GM21528 (cell line): Measurements from ENCODE around the gene IVD.

ENCODE experiments used
- ATAC-seq: cut with Tn5 transposase; IDR thresholded peaks from one replicate; pipeline ENCODE4 v1.9.1; 2021; ENCODE audit warnings: mild to moderate bottlenecking, moderate library complexity; ENCODE audit not compliant: unreplicated experiment, low FRiP score

IVD gene

GRCh38 chr15:40372981-40373380 is 32.6 kb upstream of the IVD start:
- no peak for ATAC-seq

GRCh38 chr15:40377606-40378005 is 28.0 kb upstream of the IVD start:
- ATAC-seq, result no peak

DNA sequence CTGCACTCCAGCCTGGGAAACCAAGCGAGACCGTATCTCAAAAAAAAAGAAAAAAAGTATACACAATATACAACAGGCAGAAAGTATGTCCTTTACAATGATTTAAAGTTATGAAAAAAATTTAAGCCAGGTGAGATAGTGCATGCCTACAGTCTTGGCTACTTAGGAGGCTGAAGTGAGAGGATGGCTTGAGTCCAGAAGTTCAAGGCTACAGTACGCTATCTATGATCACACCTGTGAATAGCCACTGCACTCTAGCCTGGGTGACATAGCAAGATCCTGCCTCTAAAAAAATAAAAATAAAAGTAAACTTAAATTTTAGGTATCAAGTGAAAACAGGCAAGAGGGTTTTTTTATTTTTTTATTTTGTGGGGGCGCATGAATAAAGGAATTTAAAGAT is 26.2 kb upstream of the IVD start:
- no peak for ATAC-seq

DNA sequence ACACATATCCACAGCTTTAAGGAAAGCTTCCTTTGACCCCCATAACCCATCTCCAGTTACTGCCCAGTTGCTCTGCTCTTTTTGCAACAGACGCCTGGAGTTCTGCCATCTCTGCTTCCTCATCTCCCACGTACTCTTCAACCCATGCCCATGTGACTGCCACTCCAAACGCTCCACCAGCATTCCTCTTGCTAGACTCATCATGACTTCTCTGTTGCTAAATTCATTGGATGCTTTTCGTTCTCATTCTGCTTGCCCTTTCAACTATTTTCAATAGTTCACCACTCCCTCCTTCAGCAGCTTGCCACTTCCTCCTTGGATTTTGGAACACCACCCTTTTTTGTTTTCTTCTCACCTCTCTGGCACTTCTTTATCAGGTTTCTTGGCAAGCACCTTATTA is 25.7 kb upstream of the IVD start:
- ATAC-seq, result no peak

DNA sequence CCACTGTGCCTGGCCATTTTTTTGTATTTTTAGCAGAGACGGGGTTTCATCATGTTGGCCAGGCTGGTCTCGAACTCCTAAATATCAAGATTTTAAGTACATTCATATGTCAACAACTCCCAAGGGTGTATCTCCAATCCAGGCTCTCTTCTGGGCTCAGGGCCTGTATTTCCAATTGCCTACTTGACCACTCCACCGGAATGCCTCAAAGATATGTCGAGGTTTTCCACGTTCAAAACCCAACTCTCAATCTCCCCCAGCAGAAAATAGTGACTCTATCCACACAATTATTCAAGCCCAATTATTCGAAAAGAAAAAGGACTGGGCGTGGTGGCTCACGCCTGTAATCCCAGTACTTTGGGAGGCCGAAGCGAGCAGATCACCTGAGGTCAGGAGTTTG is 25.0 kb upstream of the IVD start:
- no peak for ATAC-seq

- no peak for ATAC-seq
These were observed 23.6 kb upstream of the IVD start for GRCh38 chr15:40381818-40382529.

DNA sequence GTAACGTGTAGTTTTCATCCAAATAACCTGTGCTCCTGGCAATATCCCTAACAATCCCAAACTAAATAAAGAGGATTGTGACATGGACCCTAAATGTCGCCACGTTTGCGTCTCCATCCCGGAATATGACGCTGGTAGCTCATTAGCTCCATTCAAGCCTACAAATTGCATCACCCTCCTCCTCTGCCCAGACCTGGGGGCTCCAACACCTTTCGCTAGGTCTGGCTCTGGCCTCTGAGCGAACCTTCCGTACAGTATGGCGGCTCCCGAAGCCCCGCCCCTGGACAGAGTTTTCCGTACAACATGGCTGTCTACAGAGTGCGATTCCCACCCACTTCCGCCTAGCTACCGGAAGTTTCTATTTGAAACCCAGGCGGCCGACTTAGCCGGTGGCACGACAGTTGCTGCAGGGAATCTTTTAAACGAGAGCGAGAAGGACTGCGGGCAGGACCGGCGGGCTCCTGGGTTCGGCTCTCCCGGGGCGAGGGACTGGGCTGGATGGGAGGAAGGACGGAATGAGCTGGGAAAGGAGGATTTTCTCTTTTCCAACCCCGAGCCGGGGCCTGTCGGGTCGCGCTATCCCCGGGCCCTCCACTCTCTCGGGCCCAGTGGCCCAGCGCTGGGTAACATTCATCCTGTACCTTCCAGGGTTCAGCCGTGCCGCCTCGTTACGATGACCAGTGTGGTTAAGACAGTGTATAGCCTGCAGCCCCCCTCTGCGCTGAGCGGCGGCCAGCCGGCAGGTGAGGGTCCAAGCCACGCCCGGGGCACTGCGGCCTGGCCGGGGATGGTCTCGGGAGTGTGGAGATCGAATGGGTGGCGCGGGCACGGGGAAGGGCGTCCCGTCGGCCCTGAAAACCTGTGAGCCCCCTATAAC is 22.8 kb upstream of the IVD start, which contains the start of gene KNSTRN:
Gene KNSTRN, plus strand, starts transcription at position 142 of the 877 bp plus-strand sequence. Its CDS starts 115 bp downstream, at position 257.
- peak; percentile 91 for ATAC-seq

- no peak for ATAC-seq
These were observed 19.1 kb upstream of the IVD start for GRCh38 chr15:40386480-40386879.

- ATAC-seq, result no peak
These were observed 16.4 kb upstream of the IVD start for GRCh38 chr15:40388941-40389823.

- ATAC-seq, result no peak
These were observed 15.6 kb upstream of the IVD start for GRCh38 chr15:40389824-40390595.

- no peak for ATAC-seq
These were observed 12.3 kb upstream of the IVD start for GRCh38 chr15:40392986-40393948.

DNA sequence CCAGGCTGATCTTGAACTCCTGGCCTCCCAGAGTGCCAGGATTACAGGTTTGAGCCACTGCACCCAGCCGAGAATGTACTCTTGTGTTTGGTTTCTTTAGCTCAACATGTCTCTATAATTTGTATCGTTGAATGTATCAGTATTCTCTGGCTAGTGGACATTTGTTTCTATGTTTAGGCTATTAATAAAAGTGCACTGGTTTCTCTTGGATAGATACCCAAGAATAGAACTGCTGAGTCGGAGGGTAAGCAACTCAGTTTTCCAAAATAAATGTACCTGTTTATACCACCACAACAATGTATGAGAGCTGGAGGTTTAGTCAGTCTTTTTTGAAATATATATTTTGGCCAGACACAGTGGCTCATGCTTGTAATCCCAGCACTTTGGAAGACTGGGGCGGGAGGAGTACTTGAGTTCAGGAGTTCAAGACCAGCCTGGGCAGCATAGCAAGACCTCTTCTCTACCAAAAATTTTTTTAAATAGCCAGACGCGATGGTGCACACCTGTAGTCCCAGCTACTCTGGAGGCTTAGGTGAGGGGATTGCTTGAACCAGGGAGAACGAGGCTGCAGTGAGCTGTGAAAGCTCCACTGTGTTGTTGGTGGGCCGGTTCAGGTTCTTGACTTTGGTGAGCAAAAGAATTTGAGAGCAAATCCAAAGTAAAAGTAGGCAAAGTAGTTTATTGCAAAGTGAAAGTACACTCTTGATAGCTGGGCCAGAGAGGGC is 7.7 kb upstream of the IVD start:
- no peak for ATAC-seq

DNA sequence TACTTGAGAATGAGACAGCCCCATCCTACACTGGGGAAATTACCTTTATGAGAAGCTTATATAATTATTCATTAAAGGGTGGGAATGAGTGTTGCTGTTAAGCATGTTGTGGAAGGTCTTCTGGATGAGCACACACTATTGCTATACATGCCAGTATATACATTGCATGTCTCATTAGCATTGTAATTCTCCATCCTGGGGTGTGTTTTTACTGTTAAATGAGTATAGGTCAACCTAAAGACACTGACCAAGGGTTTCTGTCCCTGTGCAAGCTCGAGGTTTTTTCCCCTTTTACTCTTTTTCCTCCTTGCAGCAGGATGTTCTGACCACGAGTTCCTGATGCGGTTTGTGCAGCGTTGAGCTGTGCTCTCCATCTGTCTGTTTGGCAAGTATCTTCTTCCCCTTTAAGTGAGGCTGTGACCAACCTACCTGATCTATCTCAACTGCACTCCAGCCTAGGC is 7.2 kb upstream of the IVD start:
- no peak for ATAC-seq

GRCh38 chr15:40399370-40399769 is 6.2 kb upstream of the IVD start:
- ATAC-seq, result no peak

- peak; percentile 48 for ATAC-seq
These were observed 1.9 kb downstream of the IVD start for GRCh38 chr15:40407330-40407990.

- ATAC-seq, result no peak
These were observed 3.8 kb downstream of the IVD start for GRCh38 chr15:40409366-40409765.

DNA sequence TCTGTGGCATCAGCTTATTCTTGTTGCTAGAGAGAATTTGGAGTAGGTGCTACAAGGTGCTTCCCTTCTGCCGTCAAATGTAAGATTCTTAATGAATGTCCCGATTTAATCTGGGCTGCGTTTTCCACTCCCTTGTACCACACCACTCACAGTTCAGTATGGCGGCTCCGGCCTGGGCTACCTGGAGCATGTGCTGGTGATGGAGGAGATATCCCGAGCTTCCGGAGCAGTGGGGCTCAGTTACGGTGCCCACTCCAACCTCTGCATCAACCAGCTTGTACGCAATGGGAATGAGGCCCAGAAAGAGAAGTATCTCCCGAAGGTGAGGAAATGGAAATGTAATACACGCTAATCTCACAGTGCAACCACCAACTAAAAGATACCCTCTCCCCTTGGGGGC is 4.9 kb downstream of the IVD start:
- ATAC-seq, result no peak
